Stimulated activated CD4-positive, alpha-beta T cell treated with anti-CD3 and anti-CD28 coated beads, Interleukin-2, amount 100 ng/mL, for 48 hours (primary cell): ENCODE data around the gene ANKFN1.
A peak's percentile ranks its signal among the peaks of the same experiment; 100 is the strongest.

Source experiments
- DNase-seq, 2 donors: peaks; one replicate each; pipeline ENCODE4 v3.0.0-alpha.2; 2020

Gene ANKFN1

GRCh38 chr17:56290101-56290801 is 137.0 kb downstream of the ANKFN1 start:
- DNase-seq: no peak

- no peak for DNase-seq
Observed at GRCh38 chr17:56290802-56291118, 137.5 kb downstream of the ANKFN1 start.

- DNase-seq: no peak
Observed at GRCh38 chr17:56291226-56291805, 138.0 kb downstream of the ANKFN1 start.

GRCh38 chr17:56292010-56292409 is 138.7 kb downstream of the ANKFN1 start:
- DNase-seq: no peak

GRCh38 chr17:56292578-56292977 is 139.3 kb downstream of the ANKFN1 start:
- no peak for DNase-seq

- peak; percentile 7 to 19 for DNase-seq
Observed at GRCh38 chr17:56297184-56297583, 143.9 kb downstream of the ANKFN1 start.

- no peak for DNase-seq
Observed at GRCh38 chr17:56298846-56299245, 145.6 kb downstream of the ANKFN1 start.

GRCh38 chr17:56300144-56300543 is 146.9 kb downstream of the ANKFN1 start:
- DNase-seq: no peak

- no peak for DNase-seq
Observed at GRCh38 chr17:56305007-56305406, 151.7 kb downstream of the ANKFN1 start.

- no peak for DNase-seq
Observed at GRCh38 chr17:56309897-56310296, 156.6 kb downstream of the ANKFN1 start.

- DNase-seq: no peak
Observed at GRCh38 chr17:56310782-56311181, 157.5 kb downstream of the ANKFN1 start.

GRCh38 chr17:56313201-56313600 is 159.9 kb downstream of the ANKFN1 start:
- DNase-seq: no peak

GRCh38 chr17:56314026-56314425 is 160.8 kb downstream of the ANKFN1 start:
- no peak for DNase-seq

- DNase-seq: no peak
Observed at GRCh38 chr17:56314984-56315602, 161.8 kb downstream of the ANKFN1 start.

- no peak for DNase-seq
Observed at GRCh38 chr17:56316604-56317003, 163.3 kb downstream of the ANKFN1 start.

GRCh38 chr17:56317351-56318208 is 164.3 kb downstream of the ANKFN1 start:
- DNase-seq: no peak

GRCh38 chr17:56319531-56319930 is 166.3 kb downstream of the ANKFN1 start:
- DNase-seq: no peak

GRCh38 chr17:56320443-56320842 is 167.2 kb downstream of the ANKFN1 start:
- DNase-seq: no peak

- DNase-seq: no peak
Observed at GRCh38 chr17:56322991-56323390, 169.7 kb downstream of the ANKFN1 start.

GRCh38 chr17:56324676-56325075 is 171.4 kb downstream of the ANKFN1 start:
- no peak for DNase-seq

GRCh38 chr17:56325313-56326000 is 172.2 kb downstream of the ANKFN1 start:
- no peak for DNase-seq

GRCh38 chr17:56326001-56326359 is 172.7 kb downstream of the ANKFN1 start:
- no peak for DNase-seq

- DNase-seq: no peak
Observed at GRCh38 chr17:56347639-56348038, 194.4 kb downstream of the ANKFN1 start.
